ENCODE data around the gene GPC1.

Gene GPC1

DNA sequence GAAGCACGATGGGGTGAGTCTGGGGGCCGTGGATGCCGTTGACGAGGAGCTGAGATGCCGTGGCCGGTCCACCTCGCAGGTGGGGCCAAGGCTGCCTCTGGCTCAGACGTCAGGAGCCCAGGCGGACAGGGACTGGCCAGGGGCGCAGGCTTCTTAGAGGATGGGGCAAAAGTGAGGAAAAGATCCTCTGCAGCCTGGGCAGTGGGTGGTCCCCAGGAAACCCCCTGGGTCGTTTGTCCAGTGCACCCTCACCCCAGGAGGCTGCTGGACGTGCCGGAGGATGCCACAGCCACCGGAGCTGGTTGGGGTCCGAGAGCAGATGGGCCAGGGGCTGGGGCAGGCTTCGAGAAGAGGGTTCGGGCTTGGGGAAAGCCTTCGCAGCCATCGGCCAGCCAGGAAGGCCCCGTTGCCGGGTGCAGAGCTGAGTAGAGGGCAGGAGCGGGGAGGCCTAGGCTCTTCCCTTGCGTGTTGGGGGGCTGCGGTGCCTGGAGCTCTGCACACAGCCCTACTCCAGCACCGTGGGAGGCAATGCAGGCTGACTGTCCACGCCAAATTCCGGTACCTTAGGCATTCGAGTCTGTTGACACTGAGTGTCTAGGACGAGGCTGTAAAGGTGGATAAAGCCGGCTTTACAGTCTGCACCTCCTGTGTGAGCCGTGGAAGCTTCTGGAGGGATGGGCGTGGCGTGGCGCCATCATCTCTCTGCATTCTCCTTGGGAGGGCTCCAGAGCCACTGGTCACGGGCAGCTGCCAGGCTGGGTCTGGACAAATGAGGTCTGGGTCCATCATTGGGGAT lies 18.8 kb downstream of the GPC1 start:
- no peak for DNase-seq (ENCODE audit: low read depth in 2 of 2, low spot score in 1 of 2)

DNA sequence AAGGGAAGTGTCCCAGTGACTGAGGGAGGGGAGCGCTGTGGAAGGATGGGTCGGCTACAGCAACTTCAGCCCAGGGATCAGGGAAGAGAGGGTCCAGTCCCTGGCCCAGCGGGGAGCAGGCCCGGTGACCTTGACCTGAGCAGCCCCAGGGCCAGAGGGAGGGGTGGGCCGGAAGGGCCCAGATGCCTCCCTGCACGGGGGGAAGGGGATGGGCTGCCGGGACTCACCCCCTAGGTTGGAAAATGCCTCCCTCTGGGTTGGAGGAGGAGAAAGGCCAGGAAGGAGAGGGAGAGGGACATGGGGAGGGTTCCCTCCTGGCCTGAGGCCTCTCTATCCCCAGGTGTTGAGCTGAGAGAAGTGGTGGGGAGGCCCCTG lies 19.8 kb downstream of the GPC1 start:
- DNase-seq (ENCODE audit: low read depth in 2 of 2, low spot score in 1 of 2), result no peak

DNA sequence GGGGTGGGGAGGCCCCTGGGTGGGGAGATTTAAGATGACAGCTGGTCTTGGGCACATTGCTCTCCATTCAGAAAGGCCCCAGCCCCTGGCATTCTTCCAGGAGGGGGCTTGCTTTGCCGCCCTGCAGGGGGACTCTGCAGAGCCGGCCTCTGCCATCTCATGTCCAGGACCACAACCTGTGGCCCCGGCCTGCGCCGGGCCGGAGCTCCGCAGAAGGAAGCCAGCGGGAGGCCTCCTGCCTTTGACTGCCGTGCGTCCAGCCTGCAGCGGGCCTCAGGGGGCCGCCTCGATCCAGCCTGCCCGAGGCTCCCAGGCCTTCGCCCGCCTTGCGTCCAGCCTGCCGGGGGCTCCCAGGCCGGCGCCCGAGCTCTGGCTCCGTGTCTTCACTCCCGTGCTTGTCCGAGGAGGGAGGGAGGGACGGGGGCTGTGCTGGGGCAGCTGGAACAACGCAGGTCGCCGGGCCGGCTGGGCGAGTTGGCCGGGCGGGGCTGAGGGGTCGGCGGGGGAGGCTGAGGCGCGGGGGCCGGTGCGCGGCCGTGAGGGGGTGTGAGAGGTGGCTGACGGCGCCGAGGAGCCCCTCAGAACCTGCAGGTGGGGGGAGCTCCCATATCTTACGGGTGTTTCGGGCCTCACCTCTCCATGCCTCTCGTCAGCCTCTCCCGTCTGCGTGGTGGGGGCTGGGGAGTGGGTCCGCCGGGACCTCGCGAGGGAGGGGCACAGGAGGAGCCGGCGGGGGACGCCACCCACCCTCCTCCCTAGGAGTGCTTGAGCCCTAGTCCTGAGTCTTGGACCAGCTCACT lies 20.4 kb downstream of the GPC1 start:
- no peak for DNase-seq (ENCODE audit: low read depth in 2 of 2, low spot score in 1 of 2)

DNA sequence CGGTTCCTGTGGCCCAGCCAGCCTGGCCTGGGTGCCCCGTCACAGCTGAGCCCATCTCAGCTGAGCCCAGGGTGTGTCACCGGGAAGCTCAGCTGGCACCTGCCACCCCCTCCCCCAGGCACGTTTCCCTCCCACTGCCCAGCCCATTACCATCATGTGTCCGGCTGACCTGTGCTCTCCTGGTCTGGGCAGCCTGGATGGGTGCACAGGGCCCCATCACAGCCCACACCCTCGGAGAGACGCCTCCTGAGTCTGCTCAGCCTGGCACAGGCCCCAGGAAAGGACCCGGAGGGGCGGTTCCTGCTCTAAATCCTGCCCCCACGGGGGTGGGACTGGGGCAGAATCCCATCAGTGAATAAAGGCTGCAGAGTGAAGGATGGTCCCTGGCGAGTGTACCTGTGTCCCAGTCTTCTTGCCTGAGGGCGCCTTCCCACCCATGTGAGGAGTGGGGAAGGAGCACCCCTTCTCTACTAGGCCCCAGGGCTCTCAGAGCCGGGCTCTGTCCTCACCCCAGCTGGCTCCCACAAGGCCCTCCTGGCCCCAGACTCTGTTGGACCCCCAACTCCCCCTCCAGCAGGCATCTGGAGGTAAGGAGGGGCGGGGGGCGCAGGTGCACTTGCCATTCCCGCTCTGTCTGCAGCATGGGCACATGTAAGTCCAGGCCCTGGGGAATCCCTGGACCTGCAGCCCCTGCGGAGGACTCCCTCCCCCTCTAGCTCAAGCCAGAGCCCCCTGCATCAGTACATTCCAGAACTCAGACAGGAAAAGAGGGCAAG lies 21.2 kb downstream of the GPC1 start:
- no peak for DNase-seq (ENCODE audit: low read depth in 2 of 2, low spot score in 1 of 2)

DNA sequence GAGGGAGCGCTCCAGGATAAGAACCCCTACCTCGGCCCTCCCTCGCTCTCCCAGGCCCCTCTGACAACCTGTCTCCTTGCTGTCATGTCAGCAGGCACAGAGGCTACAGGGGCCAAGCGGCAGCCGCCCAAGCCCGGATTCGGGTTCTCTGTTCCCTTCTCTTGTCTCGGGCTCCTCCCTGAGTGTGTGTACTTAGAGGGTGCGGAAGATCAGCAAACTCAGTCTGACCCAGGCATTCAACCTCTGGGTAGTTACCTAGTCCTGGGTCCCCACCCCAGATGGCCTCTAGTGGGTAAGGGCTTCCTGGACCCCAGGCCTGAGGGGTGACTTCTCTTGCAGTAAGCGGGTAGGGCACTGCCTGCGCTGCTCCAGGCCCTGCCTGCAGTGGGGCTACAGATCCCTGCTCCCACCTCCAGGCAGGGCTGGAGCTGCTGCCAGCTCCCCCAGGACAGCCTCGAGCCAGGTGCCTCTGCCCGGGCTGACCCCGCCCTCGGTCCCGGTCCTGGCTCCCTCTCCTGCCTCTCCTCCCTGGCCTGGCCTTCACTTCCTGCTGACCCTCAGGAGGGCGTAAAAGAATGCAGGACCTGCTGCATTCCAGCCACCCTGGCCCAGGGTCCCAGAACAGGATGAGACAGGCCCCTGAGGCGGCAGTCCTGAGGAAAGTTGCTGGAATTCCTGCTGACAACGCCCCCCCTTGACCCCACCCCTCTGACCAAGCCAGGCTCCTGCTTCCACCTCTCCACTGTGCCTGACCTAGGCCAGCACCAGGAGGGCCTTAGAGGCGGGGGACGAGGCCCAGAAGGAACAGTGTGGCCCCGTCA lies 22.0 kb downstream of the GPC1 start:
- no peak for DNase-seq (ENCODE audit: low read depth in 2 of 2, low spot score in 1 of 2)

DNA sequence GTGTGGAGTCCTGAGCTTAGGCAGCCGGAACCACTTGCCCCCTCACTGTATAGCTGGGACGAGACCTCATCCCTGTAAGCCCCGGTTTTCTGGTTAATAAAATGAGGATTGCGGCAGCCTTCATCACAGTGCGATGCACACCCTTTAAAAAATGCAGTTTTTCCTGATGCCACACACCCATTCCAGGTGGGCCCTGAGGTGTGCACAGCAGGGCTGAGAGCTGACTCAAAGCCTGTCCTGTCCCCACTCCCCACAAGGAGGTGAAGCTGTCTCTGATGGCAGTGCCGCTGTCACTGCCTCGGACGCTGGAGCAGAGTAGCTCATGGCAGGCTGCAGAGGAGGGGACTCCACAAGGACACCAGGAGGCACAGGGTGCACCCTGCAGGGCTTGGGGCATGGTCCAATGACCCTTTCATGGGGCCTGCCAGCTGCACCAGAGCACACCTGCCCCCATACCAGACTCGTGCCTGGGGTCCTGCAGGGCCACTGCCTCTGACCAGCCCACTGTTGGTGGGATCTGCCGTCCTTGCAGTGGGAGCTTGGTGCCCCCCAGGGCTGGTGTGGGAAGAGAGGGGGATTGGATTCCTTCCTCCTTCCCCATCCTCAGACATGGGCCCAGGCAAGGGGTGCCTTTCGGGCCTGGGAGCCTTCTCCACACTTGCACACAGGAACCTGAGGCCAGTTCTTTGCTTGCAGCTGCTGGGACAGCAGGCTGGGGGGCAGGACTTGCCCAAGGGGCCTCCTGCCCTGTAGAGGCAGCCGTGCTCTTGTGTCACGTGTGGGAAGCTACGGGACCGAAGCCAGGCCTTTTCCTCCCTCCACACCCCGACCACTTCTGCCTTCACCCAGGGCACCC lies 22.8 kb downstream of the GPC1 start:
- no peak for DNase-seq (ENCODE audit: low read depth in 2 of 2, low spot score in 1 of 2)

DNA sequence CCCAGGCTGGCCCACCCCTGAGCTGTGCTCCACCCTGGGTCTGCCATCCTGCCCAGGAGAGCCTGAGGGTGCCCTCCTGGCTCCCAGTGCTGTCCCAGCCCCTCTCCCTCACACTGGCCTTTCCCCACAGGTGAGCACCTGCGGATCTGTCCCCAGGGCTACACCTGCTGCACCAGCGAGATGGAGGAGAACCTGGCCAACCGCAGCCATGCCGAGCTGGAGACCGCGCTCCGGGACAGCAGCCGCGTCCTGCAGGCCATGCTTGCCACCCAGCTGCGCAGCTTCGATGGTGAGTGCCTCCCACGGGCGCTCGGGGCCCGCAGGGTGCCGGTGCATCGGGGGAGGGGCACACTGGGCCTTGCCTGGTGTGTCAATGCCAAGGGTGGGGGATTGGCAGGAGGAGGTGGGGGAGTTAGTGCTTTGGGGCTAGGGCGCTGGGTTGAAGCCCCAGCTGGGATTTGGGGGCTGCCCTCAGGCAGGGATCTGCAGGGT lies 23.5 kb downstream of the GPC1 start:
- no peak for DNase-seq (ENCODE audit: low read depth in 2 of 2, low spot score in 1 of 2)

DNA sequence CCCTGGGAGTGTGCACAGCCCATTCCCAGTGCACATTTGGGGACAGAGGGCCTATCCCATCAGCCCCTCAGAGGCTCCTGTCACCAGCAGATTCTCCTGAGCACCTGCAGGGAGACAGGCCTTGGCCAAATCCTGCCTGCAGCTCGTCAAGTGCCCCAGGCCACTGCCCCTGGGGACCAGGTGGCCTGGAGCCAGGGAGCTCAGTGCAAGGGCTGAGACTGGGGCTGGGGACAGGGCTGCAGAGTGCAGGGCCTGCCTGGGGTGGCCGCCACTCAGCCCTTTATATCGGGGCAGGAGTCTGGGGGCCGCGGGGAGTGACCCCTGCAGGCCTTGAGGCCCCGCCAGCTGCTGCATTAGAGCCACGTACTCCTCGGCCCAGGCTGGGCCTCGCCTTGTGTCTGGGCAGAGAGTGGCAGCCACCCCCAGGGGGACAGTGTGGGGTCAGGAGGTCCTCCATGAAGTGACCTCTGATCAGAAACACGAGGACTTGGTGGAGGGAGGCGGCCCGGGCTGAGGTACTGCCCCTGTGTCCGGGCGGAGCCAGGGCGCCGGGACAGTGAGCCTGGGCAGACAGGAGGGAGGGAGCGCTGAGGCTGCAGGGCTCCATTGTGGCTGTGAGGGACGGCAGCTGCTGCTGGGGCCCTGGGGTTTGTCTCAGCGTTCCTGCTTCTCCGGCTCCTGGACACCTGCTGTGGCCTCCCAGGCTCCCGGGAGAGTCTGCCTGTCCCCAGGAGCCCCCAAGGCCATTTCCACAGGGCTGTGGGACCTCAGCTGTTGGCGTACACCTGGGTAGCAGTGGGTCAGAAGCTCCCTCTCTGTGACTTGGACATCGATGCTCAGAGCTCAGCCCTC lies 24.2 kb downstream of the GPC1 start:
- DNase-seq (ENCODE audit: low read depth in 2 of 2, low spot score in 1 of 2), result no peak

DNA sequence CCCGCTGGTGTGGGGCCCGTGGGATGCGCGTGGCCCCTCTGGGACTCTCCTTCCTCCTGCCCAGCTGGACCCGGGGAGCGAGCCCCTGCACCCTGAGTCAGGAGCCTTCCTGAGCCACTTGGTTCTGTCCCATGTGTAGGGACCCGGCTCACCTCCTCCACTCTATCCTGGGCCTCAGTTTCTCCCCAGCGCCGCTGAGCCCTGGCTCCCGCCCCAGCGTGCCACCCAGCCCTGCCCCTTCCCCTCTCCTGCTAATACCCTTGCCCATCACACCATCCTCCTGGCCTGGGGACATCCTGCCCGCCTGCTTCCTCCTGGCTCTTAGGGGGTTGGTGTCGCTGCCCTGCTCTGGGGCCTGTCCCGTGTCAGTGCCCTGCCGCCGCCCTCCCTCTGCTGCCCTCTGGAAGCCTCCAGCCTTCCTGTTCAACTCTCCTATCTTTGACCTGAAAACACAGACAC lies 24.8 kb downstream of the GPC1 start:
- DNase-seq (ENCODE audit: low read depth in 2 of 2, low spot score in 1 of 2), result no peak

DNA sequence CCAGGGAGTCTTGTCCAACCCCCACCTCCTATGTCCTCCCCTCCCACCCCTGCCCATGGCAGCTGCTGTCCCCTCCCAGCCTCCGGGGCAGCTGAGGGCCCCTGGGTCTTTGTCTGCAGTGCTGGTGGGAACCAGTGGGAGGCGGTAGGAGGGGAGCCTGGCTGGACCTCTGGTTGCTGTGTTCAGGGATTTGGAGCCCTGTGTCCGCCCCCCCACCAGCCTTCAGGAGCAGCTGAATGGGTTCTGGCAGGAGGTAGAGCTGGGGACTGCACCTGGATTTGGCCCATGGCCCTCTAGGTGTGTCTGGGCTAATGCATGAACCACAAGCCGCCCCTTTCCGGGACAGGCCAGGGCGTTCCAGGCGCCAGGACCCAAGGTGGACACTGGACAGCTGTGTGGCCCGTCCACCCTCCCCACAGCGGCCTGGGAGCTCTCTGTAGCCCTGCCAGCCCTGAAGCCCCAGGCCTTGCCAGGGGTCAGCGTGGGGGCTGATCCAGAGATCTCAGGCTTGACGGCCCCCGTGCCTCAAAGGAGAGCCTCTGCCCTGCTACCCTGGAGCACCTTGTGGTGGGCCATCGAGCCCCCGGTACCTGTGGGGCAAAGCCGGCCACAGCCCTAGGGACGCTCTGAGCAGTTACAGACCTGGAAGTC lies 25.4 kb downstream of the GPC1 start:
- DNase-seq (ENCODE audit: low read depth in 2 of 2, low spot score in 1 of 2), result no peak

DNA sequence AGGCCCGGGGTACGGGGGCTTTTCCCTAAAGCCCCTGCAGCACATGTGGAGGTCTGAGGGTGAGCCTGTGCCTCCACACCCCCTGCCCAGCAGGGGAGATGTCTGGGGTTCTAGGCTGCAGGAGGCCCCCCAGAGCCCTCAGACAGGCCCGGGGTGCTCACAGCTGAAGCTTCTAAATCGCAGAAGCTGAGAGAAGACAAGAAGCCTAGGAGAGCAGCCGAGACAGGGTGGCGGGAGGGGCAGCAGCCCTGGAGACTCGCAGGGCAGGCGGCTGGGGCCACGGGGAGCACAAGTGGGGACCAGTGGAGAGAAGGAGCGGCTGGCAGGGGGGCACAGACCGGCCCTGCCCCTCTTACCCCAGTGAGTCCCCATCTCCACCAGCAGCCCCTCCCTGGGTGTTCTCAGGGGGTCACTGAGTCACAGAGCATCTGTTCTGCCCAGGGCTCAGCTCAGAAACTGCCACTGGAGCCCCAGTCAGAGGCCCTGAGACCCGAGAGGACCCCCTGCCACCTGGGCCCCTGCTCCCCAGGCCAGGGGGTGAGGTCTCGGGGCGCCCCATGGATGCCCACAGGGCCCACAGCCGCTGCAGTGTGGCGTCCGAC lies 26.1 kb downstream of the GPC1 start:
- no peak for DNase-seq (ENCODE audit: low read depth in 2 of 2, low spot score in 1 of 2)

DNA sequence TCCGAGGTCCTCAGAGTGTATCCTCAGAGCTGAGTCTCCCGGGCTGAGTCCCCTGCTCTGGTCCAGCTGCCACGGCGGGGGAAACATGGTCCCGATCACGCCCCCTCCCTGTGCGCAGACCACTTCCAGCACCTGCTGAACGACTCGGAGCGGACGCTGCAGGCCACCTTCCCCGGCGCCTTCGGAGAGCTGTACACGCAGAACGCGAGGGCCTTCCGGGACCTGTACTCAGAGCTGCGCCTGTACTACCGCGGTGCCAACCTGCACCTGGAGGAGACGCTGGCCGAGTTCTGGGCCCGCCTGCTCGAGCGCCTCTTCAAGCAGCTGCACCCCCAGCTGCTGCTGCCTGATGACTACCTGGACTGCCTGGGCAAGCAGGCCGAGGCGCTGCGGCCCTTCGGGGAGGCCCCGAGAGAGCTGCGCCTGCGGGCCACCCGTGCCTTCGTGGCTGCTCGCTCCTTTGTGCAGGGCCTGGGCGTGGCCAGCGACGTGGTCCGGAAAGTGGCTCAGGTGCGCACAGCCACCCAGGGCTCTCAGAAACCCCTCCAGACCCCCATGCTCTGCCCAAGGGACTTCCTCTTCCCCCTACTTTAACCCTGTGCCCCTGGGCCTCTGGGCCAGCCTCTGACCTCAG lies 26.7 kb downstream of the GPC1 start:
- no peak for DNase-seq (ENCODE audit: low read depth in 2 of 2, low spot score in 1 of 2)

DNA sequence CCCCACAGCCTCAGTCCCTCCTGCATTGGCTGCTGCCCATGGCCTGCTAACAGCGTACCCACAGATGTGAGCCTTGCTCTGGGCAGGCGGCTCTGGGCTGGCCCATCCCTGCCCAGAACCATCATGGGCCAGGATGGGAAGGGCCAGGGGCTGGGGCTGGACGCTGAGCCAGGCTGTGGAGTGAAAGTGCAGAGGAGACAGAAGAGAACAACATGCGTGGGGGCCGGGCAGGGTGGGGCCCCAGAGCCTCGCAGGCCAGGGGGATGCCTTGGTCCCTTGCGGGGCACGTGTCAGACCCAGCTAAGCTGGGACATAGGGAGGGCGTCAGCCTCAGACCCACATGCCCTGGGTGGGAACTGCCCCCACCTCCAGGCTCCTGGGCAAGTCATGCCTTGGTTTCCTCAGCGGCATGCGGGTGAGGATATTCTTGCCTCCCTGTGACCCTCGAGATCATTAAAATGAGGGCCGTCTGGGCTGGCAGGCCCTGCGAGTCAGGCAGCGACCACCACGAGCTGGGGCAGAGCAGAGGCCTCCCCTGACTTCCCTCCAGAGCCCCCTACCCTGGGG lies 27.3 kb downstream of the GPC1 start:
- DNase-seq (ENCODE audit: low read depth in 2 of 2, low spot score in 1 of 2), result no peak

DNA sequence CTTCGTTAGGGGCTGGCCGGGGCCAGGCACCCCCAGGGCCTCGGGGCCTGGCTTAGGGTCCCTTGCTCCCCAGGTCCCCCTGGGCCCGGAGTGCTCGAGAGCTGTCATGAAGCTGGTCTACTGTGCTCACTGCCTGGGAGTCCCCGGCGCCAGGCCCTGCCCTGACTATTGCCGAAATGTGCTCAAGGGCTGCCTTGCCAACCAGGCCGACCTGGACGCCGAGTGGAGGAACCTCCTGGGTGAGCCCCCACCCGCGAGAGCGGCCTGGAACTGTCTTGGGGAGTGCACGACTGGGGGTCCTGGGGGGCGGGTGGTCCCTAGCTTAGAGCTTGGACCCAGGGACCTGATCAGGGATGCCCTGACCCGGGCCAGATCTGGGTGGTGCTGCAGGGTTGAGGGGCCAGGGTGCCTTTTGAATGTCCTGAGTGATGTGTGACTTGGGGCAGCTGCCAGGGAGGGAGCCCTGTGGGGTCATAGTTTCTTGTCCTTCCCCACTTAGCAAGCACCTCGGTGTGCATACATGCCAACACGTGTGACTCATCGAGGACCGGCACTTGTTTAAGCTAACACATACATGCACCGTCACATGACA lies 27.9 kb downstream of the GPC1 start:
- no peak for DNase-seq (ENCODE audit: low read depth in 2 of 2, low spot score in 1 of 2)

DNA sequence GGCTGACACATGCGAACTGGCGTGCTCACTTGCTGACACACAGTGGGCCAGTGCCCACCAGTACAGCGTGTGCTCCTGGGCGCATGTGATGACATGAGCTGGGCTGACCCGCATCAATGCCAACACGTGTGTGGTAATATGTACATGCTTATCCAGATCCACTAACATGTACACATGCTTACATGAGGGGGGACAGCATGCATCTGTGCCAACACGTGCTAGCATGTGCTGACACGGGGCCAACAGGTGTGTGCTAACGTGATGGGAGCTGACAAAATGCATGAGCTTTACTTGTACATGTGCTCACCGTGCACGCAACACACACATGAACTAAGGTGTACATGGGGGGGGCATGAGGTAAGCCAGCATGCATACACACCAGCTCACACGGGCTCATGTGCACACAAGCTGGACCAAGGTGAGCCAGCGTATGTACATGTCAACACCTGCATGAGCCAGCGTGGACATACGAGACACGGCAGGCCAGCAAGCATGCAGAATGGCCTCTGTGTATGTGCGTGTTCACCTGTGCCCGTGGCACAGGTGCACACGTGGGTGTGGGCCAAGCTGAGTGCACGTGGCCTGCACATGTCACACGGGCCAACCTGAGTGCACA lies 28.5 kb downstream of the GPC1 start:
- no peak for DNase-seq (ENCODE audit: low read depth in 2 of 2, low spot score in 1 of 2)

DNA sequence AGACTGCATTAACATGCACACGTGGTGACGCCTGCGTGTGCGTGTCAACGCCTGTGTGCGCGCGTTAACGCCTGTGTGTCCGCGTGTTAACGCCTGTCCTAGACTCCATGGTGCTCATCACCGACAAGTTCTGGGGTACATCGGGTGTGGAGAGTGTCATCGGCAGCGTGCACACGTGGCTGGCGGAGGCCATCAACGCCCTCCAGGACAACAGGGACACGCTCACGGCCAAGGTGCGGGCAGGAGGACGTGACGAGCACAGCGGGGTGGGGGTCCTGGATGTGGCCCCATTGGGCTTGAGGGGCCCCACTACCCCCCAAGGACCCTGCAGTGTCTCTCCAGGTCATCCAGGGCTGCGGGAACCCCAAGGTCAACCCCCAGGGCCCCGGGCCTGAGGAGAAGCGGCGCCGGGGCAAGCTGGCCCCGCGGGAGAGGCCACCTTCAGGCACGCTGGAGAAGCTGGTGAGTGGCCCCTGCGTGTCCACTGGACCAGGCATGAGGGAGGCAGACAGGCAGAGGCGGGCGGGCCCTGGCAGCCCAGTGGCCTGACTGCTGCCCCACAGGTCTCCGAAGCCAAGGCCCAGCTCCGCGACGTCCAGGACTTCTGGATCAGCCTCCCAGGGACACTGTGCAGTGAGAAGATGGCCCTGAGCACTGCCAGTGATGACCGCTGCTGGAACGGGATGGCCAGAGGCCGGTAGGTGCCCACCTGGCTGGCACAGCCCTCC lies 29.2 kb downstream of the GPC1 start:
- no peak for DNase-seq (ENCODE audit: low read depth in 2 of 2, low spot score in 1 of 2)

Measured in stimulated activated CD8-positive, alpha-beta memory T cell treated with anti-CD3 and anti-CD28 coated beads, Interleukin-4, amount 100 ng/mL, for 4 hours (primary cell).